Activated CD4-positive, alpha-beta T cell treated with anti-CD3 and anti-CD28 coated beads for 48 hours (primary cell): Measurements from ENCODE around the gene SETDB2.

ENCODE experiments used
- DNase-seq: peaks from one replicate; pipeline ENCODE4 v3.0.0-alpha.2; 2020

SETDB2 gene

DNA sequence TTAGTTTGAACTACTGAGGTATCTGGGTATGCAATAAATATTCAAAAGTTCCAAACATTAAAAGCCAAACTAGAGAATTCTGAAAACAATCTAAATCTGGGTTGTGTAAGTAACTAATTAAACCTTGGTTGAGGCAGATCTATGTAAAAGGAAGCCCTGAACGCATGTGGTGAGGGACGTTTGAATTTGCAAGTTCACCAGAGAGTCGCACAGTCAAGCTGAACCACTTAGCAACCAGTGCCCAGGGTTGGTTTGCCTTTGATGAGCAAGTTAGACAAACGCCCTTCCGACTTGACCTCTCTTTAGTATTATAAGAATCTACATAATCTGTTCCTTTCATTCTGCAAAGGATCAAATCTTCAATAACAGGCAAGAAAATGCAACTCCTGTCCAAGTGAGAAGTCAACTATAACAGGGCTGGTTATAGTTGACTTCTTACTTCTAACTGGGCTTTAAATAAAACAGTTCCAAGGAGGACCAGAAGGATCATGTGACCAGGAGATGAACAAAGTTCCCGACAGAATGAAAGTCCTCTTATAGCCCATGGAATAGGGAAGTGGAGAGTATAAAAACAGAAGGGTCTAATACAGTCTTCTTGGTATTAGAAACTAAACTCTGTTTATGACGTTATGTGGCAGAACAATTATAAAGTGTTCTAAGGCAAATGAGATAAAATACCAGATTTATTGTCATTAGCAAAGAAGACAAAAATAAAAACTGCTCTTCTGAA, 92.2 kb downstream of the SETDB2 start:
- no peak for DNase-seq

DNA sequence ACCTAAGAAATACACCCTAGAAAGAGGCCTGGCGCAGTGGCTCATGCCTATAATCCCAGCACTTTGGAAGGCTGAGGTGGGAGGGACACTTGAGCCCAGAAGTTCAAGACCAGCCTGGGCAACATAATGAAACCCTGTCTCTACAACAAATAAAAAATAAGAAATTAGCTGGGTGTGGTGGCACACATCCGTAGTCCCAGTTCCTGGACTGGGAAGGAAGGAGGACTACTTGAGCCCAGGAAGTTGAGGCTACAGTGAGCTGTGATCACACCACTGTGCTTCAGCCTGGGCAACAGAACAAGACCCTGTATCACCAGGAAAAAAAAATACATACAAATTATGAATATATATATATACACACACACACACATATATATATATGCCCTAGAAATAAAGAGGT, 94.3 kb downstream of the SETDB2 start:
- no peak for DNase-seq

DNA sequence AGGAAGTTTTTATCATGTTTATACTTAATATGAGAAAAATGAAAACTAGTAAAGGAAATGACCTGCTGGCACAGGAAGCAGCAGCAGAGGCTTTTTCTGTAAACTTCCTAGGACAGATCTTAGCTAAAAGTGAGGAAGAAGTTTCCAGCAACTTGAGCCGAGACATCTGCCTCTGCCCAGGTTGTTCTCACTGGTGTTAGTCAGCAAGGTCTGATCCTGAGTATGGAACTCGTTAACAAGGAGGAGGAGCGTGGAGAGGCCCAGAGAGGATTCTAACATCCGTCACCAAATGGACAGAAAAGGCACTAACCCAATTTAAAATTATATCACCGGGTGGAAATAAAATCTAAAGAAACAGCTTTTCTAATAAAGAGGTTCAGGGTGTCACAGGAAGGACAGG, 95.2 kb downstream of the SETDB2 start:
- DNase-seq: no peak

DNA sequence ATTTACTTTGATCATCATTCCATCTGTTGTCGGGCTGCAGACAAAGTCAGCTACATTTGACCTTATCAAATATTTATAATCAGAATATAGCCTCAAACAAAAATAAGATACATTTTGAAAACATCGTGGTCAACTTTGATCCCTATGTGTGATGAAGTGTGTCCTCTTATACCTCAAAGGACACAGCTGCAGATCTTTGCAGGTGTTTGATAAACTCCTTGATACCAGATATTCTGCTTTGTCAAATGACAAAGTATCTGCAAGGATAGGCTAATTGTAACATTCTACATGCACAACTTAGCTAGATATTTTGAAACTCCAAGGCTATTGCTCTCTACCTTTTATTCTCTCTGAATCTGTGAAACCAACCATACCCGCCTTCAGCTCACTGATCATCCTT, 95.7 kb downstream of the SETDB2 start:
- DNase-seq: no peak

DNA sequence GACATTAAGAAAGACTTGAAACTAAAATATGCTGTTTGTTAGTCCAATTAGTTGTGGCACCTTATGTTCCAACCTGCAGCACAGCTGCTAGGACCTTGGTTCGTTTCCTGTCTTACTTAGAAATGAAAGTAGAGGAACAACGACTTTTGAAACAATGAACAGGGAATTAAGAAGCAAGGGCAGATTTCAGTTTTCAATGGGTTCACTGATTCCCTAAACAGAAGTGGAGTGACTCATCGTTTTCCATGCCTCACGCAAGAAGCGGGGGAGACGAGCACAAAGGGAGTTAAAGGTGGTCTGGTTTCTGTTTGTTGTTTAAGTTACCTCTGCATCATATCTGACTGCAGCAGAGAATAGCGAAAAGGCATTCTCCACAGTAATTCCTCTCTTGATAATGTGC, 96.5 kb downstream of the SETDB2 start:
- DNase-seq: no peak

DNA sequence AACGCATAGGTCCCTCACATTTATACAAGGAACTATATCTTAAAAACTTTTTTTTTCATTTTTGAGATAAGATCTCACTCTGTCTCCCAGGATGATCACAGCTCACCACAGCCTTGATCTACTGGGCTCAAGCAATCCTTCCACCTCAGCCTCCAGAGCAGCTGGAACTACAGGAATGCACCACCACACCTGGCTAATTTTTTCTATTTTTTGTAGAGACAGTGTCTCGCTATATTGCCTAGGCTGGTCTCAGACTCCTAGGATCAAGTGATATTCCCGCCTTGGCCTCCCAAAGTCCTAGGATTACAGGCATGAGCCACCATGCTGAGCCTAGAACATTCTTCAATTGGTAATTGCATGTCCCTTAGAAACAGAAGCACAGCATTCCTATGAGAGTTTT, 99.6 kb downstream of the SETDB2 start:
- DNase-seq: no peak
